Colonic mucosa (tissue), 4 donors: ENCODE results near the gene SCYL3. TPM values are rescaled to one million over a fixed set of nuclear protein-coding genes. Genes with fewer than 3 reads are reported as not detected.
"Not testable (repeated sequence)": the region's sequence is repeated elsewhere in the genome, so short reads cannot be mapped to it uniquely, and the experiment has no call there.

Experiments used
- DNase-seq: peaks from one replicate; pipeline ENCODE4 v3.0.0-alpha.2; 2020
- H3K27ac ChIP-seq: fragments of 200-600 bp; one replicate; pipeline ENCODE4 v1.8.0; 2021
- H3K27me3 ChIP-seq: fragments of 200-600 bp; one replicate; pipeline ENCODE4 v1.8.0; 2021
- H3K36me3 ChIP-seq: fragments of 200-600 bp; one replicate; pipeline ENCODE4 v1.8.0; 2021
- H3K4me1 ChIP-seq: fragments of 200-600 bp; one replicate; pipeline ENCODE4 v1.8.0; 2021; ENCODE audit warnings: mild to moderate bottlenecking
- H3K4me3 ChIP-seq: fragments of 200-600 bp; one replicate; pipeline ENCODE4 v1.8.0; 2021
- H3K9ac ChIP-seq, 2 donors: one replicate each; pipeline ENCODE4 v1.7.0; 2013; ENCODE audit warnings: control low read depth in 2 of 2, low read depth in 2 of 2, low read length in 2 of 2
- H3K9me3 ChIP-seq: fragments of 200-600 bp; one replicate; pipeline ENCODE4 v1.8.0; 2021
- intact Hi-C: fragments of 100-400 bp; cut with DNase I; formaldehyde crosslinking; loops from one replicate; pipeline ENCODE4 v1.14.1; 2022
- total RNA-seq, 2 donors: library from RNA; stranded (reverse); fragmentation: NEBNext Ultra II Directional in 1 of 2; extraction: Animal tissue kit (Norgen Biotek cat#: 25700) in 1 of 2; gene quantifications; one replicate each; pipeline ENCODE4 v1.2.1, GENCODE V29; 2021
- TF ChIP-seq, protein P1 (sequence below): fragments of 200-600 bp; IDR thresholded peaks from one replicate; pipeline ENCODE4 v1.8.0; 2022; ENCODE audit warnings: antibody characterized with exemption, mild to moderate bottlenecking
- donor health status: healthy.
- donor health status: DM: no; HTN: no; CAD: no.
- donor health status: DM: no; HTN: no; CAD: no.

Gene SCYL3
- total RNA-seq, 2 donors from 2014 or later: 11.6 to 15.8 TPM

- Histone ChIP-seq H3K27ac (no peak overlapping the region), H3K4me1 (no peaks in the 10 kb centered on the region), H3K27me3 (no peaks in the 10 kb centered on the region), H3K9ac (no peak overlapping the region), H3K36me3 (no peaks in the 10 kb centered on the region), H3K9me3 (no peaks in the 10 kb centered on the region), H3K4me3 (no peak overlapping the region)
- intact Hi-C loops: no loop called here
- TF ChIP-seq, protein P1, sequence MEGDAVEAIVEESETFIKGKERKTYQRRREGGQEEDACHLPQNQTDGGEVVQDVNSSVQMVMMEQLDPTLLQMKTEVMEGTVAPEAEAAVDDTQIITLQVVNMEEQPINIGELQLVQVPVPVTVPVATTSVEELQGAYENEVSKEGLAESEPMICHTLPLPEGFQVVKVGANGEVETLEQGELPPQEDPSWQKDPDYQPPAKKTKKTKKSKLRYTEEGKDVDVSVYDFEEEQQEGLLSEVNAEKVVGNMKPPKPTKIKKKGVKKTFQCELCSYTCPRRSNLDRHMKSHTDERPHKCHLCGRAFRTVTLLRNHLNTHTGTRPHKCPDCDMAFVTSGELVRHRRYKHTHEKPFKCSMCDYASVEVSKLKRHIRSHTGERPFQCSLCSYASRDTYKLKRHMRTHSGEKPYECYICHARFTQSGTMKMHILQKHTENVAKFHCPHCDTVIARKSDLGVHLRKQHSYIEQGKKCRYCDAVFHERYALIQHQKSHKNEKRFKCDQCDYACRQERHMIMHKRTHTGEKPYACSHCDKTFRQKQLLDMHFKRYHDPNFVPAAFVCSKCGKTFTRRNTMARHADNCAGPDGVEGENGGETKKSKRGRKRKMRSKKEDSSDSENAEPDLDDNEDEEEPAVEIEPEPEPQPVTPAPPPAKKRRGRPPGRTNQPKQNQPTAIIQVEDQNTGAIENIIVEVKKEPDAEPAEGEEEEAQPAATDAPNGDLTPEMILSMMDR: no peak
- DNase-seq: no peak
Measured at GRCh38 chr1:169829671-169830070, 64.0 kb downstream of the SCYL3 start.

DNA sequence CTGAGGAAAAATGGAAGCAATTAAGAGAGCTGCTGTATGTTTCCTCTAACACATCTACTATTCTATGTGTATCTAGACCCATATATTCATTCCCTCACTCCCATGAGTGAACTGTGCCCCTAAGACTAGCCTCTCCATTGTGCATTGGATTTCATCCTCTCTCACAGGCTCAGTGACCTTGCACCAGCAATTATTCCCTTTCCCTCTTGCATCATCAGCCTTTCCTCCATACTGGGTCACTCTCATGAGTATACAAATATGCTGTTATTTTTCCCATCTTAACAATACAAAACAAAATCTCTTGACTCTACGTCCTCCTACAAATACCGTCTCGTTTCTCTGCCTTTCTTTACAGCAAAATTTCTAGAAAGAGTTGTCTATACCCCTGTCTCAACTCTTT lies 69.5 kb downstream of the SCYL3 start:
- H3K9me3 ChIP-seq: no peaks in the 10 kb centered on the region
- no peak for DNase-seq
- no peaks in the 10 kb centered on the region for H3K4me1 ChIP-seq
- H3K36me3 ChIP-seq: no peaks in the 10 kb centered on the region
- H3K27me3 ChIP-seq: no peaks in the 10 kb centered on the region
- H3K9ac ChIP-seq: no peak overlapping the region
- H3K27ac ChIP-seq: no peak overlapping the region
- H3K4me3 ChIP-seq: no peak overlapping the region
- intact Hi-C loops: no loop called here
- TF ChIP-seq, protein P1: no peak

GRCh38 chr1:169821500-169821899 lies 72.2 kb downstream of the SCYL3 start:
- Histone ChIP-seq H3K9me3 (no peaks in the 10 kb centered on the region), H3K27me3 (no peaks in the 10 kb centered on the region), H3K4me3 (no peak overlapping the region), H3K4me1 (no peaks in the 10 kb centered on the region), H3K36me3 (no peaks in the 10 kb centered on the region), H3K27ac (no peak overlapping the region), H3K9ac (no peak overlapping the region)
- intact Hi-C loops: no loop called here
- no peak for DNase-seq
- TF ChIP-seq, protein P1: no peak

DNA sequence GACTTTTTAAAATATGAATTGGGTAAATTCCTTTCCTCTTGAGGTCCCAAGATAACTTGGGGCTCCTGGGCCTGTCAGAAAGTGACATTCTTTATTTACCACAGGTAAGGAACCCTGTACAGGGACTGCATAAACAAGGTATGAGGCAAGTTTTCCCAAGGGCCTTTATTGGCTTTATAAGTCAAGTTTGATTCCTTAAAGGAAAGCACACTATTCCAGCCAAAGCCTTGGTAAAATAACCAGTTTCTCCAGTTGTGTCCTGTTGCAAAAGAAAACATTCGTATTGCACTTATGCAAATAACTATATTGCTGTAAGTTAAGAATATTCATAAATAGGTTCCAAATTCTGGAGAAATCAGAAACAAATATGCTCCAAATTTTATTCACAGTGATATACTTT lies 77.1 kb downstream of the SCYL3 start:
- Histone ChIP-seq H3K9me3 (no peaks in the 10 kb centered on the region), H3K4me1 (no peaks in the 10 kb centered on the region), H3K36me3 (no peaks in the 10 kb centered on the region), H3K27ac (no peak overlapping the region), H3K9ac (no peak overlapping the region), H3K27me3 (no peaks in the 10 kb centered on the region), H3K4me3 (no peak overlapping the region)
- intact Hi-C loops: no loop called here
- TF ChIP-seq, protein P1: no peak
- no peak for DNase-seq

DNA sequence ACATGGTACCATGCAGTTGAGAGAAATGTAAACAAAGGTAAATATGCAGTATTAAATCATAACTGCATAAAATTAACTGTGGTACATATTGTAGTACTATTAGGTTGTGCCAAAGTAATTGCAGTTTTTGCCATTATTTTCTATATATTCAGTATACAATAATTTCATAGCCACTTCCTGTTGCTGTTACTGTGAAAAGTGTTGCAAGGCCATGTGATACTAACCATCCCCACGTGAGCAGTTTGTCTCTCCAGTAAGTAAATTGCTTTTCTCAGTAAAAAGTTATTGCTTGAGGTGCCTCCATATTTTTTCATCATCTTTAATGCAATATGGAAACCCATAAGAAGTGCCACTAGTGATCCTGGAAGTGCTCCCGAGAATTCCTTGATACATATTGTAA lies 79.4 kb downstream of the SCYL3 start:
- no peaks in the 10 kb centered on the region for H3K27me3 ChIP-seq
- TF ChIP-seq, protein P1: no peak
- intact Hi-C loops: no loop called here
- no peak overlapping the region for H3K9ac ChIP-seq
- no peaks in the 10 kb centered on the region for H3K36me3 ChIP-seq
- no peaks in the 10 kb centered on the region for H3K9me3 ChIP-seq
- no peak overlapping the region for H3K27ac ChIP-seq
- no peak overlapping the region for H3K4me3 ChIP-seq
- no peaks in the 10 kb centered on the region for H3K4me1 ChIP-seq
- DNase-seq: no peak

DNA sequence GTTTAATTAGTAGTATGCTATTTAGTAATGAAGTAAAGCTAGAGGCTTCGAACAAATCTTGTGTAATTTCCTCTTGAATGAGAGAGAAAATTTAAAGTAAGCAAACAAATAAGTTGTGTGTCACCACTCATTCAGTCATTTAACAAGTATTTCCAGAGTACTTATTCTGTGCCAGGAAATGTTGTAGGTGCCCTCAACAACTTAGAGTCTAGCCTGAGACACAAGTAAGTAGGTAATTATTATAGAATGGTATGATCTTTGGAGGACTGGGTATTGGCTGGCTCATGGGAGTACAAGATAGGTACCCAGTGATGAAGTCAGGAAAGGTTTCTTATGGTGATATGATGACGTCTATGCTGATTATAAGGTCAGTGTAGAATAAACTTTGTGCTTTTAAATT lies 81.6 kb downstream of the SCYL3 start:
- DNase-seq: no peak
- intact Hi-C loops: no loop called here
- TF ChIP-seq, protein P1: no peak
- H3K27ac ChIP-seq: no peak overlapping the region
- H3K27me3 ChIP-seq: no peaks in the 10 kb centered on the region
- H3K4me1 ChIP-seq: no peaks in the 10 kb centered on the region
- no peak overlapping the region for H3K4me3 ChIP-seq
- H3K9ac ChIP-seq: no peak overlapping the region
- no peaks in the 10 kb centered on the region for H3K36me3 ChIP-seq
- no peaks in the 10 kb centered on the region for H3K9me3 ChIP-seq

DNA sequence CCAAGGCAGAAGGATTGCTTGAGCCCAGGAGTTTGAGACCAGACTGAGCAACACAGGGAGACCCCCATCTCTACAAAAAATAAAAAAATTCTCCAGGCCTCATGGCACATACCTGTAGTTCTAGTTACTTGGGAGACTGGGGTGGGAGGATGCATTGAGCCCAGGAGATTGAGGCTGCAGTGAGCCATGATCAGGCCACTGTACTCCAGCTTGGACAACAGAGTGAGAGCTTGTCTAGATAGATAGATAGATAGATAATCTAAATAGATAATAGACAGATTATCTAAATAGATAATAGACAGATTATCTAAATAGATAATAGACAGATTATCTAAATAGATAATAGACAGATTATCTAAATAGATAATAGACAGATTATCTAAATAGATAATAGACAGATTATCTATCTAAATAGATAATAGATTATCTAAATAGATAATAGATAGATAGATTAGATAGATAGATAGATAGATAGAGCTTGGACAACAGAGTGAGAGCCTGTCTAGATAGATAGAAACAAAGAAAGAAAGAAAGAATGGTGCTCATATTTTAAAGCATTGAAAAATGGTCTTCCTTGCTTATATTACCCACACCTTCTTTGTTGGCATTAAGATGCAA lies 82.2 kb downstream of the SCYL3 start:
- intact Hi-C loops, DNase-seq: not testable (repeated sequence)

More for the DNA sequence above, 82.2 kb downstream of the SCYL3 start:
- H3K9ac ChIP-seq, H3K9me3 ChIP-seq, H3K27me3 ChIP-seq, H3K4me3 ChIP-seq, H3K4me1 ChIP-seq, H3K27ac ChIP-seq, H3K36me3 ChIP-seq: not testable (repeated sequence)
